WI38 (cell line): ENCODE results near the gene RAP1A.

ENCODE experiments used
- H3K4me3 ChIP-seq: 2 replicates; pipeline ENCODE4 v1.5.1; 2011; ENCODE audit warnings: low read depth, mild to moderate bottlenecking, control low read depth, low read length
- TF ChIP-seq, protein P1 (sequence below): IDR thresholded peaks from 2 replicates; pipeline ENCODE4 v1.5.1; 2012; ENCODE audit warnings: low read depth, mild to moderate bottlenecking, control low read depth, low read length

Gene RAP1A

DNA sequence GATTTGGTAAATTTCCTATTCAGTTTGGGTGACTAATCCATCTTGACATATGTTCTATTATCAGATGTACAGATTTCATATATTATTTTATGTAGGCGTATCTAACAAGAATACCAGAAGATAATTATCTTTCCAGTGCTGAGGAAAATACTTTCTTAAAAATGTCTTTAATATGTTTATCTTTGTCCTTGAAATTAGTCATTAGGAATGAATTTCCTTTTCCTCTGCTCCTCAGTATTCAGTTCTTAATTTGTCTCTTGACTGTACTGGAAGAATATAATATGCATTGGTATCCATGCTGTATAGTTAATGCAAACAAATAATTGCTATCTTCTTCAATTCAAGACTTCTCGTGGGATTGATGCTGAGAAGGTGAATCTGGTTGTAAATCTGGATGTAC lies 142.7 kb downstream of the RAP1A start:
- TF ChIP-seq, protein P1, sequence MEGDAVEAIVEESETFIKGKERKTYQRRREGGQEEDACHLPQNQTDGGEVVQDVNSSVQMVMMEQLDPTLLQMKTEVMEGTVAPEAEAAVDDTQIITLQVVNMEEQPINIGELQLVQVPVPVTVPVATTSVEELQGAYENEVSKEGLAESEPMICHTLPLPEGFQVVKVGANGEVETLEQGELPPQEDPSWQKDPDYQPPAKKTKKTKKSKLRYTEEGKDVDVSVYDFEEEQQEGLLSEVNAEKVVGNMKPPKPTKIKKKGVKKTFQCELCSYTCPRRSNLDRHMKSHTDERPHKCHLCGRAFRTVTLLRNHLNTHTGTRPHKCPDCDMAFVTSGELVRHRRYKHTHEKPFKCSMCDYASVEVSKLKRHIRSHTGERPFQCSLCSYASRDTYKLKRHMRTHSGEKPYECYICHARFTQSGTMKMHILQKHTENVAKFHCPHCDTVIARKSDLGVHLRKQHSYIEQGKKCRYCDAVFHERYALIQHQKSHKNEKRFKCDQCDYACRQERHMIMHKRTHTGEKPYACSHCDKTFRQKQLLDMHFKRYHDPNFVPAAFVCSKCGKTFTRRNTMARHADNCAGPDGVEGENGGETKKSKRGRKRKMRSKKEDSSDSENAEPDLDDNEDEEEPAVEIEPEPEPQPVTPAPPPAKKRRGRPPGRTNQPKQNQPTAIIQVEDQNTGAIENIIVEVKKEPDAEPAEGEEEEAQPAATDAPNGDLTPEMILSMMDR, result no peak
- H3K4me3 ChIP-seq, result no peak overlapping the region
